Thyroid gland (tissue), 4 donors: ENCODE data around the gene PCDH20.

Experiments used
- POLR2A ChIP-seq, 2 donors: fragments of 450-650 bp; IDR thresholded peaks; one replicate each; pipeline ENCODE4 v1.6.1; 2017; ENCODE audit warnings: antibody characterized with exemption in 2 of 2, mild to moderate bottlenecking in 2 of 2, moderate library complexity in 1 of 2
- TF ChIP-seq, protein P1 (sequence below), 6 experiments: fragments of 200-600 bp in 3 of 6; fragments of 450-650 bp in 3 of 6; sonication (generic) in 3 of 6; IDR thresholded peaks; one replicate each; pipeline ENCODE4 v1.5.1; 2016 to 2019; ENCODE audit warnings: antibody characterized with exemption in 6 of 6, mild to moderate bottlenecking in 2 of 6, inconsistent platforms in 1 of 6, moderate library complexity in 1 of 6

DNA sequence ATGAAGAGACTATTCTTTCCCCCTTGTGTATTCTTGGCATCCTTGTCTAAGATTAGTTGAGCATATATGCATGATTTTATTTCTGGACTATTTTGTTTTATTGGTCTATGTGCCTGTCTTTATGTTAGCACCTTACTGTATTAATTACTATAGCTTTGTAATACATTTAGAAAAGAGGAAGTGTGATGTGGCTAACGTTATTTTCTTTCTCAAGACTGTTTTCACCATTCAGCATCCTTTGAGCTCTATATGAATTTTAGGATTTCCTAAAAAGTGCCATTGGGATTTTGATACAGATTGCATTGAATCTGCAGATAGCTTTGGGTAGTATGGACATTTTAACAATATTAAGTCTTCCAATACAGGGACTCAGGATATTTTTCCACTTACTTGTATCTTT is 37.5 kb upstream of the PCDH20 start:
- TF ChIP-seq, protein P1, sequence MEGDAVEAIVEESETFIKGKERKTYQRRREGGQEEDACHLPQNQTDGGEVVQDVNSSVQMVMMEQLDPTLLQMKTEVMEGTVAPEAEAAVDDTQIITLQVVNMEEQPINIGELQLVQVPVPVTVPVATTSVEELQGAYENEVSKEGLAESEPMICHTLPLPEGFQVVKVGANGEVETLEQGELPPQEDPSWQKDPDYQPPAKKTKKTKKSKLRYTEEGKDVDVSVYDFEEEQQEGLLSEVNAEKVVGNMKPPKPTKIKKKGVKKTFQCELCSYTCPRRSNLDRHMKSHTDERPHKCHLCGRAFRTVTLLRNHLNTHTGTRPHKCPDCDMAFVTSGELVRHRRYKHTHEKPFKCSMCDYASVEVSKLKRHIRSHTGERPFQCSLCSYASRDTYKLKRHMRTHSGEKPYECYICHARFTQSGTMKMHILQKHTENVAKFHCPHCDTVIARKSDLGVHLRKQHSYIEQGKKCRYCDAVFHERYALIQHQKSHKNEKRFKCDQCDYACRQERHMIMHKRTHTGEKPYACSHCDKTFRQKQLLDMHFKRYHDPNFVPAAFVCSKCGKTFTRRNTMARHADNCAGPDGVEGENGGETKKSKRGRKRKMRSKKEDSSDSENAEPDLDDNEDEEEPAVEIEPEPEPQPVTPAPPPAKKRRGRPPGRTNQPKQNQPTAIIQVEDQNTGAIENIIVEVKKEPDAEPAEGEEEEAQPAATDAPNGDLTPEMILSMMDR (IDR thresholded peaks at IDR 0.05): no peak
- TF ChIP-seq POLR2A (IDR thresholded peaks at IDR 0.05): no peak
